HG02571 (cell line): Measurements from ENCODE around the gene SCN2A.
"Not testable (repeated sequence)": the region's sequence is repeated elsewhere in the genome, so short reads cannot be mapped to it uniquely, and the experiment has no call there.

Experiments
- ATAC-seq: cut with Tn5 transposase; IDR thresholded peaks from one replicate; pipeline ENCODE4 v1.9.1; 2021; ENCODE audit warnings: mild to moderate bottlenecking, moderate library complexity; ENCODE audit not compliant: unreplicated experiment

Gene SCN2A

DNA sequence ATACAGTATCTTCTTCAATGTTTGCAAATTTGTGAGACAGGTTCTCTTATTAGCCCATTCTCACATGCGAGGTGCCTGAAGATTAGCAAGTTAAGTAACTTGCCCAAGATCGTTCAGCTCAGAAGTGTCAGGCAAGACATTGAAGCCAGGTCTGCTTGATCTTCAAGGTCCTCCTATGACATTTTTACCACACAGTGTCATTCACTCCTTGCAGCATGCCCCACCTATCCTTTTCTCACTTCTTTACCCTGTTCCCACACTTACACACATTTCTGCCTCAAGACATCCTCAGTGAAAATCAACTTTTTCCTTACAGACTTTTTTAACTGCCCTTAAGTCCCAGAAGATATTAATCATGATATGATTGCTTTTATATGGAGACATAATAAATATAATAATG lies 73.8 kb downstream of the SCN2A start:
- no peak for ATAC-seq

- no peak for ATAC-seq
Observed at GRCh38 chr2:165313509-165313908, 74.3 kb downstream of the SCN2A start.

DNA sequence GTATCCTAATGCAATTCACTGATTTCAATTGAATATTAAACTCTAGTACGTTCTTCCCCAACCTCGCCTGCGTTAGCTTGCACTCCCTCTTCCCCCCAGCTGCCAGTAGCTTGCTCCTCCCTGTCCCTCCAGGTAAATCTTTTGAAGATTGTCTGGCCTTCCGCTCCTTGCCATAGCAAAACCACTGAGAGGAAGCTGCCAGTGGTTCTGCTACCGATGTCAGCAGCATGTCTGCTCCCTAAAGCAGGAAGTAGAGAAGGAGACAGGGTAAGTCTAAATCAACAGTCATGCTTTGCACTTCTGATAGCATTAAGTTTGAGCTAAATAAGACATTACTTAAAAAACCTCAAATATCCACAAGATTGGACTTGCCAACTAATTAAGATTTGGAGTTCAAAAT lies 89.1 kb downstream of the SCN2A start:
- no peak for ATAC-seq

DNA sequence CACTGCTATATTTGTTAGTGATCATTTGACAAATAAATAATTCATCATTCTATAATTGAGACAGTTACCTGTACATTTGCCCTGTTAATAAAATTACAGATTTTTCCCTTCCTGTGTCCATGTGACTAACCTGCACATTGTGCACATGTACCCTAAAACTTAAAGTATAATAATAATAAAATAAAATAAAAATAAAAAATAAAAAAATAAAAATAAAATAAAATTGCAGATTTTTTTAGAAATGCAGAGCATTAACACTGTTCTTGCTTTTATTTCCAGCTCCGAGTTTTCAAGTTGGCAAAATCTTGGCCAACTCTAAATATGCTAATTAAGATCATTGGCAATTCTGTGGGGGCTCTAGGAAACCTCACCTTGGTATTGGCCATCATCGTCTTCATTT lies 105.1 kb downstream of the SCN2A start:
- ATAC-seq, result not testable (repeated sequence)

DNA sequence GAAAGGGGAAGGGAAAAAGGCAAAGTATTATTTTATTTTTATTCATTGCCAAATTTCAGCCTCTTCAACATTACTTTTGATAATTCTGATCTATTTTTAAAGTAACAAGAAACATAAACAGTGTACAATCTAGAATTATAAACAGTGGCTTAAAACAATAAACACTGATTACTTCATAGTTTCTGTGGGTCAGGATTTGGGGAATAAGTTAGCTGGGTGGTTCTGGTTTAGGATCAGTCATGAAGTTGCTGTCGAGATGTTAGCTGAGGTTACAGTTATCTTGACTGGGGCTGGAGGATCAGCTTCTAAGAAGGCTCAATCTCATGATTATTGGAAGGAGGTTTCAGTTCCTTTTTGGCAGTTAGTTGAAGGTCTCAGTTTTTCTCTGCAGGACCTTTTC lies 109.2 kb downstream of the SCN2A start:
- ATAC-seq, result no peak

GRCh38 chr2:165349181-165349580 lies 110.0 kb downstream of the SCN2A start:
- no peak for ATAC-seq

GRCh38 chr2:165357758-165358157 lies 118.5 kb downstream of the SCN2A start:
- peak; percentile 69 for ATAC-seq

- no peak for ATAC-seq
Observed at GRCh38 chr2:165361514-165361913, 122.3 kb downstream of the SCN2A start.

- ATAC-seq, result no peak
Observed at GRCh38 chr2:165369131-165369897, 130.1 kb downstream of the SCN2A start.

GRCh38 chr2:165369898-165370296 lies 130.7 kb downstream of the SCN2A start:
- ATAC-seq, result no peak

DNA sequence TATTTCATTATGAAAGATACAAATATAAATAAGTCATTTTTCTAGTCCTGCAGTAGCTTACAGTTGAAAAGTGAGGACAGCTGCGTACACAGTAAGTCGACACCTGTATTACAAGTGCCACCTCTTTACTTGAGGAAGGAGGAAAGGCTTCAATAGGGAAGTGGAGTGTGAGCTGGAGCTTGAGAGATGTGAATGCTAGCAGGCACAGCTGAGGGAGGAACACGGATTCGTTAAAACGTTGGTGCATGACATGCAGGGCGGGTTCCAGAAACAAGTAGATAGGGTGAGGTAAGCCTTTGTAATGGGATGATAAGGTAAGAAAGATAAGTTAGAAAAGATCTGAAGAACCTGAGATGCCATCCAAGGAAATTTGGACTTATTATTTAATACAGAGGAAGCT lies 132.1 kb downstream of the SCN2A start:
- ATAC-seq, result no peak

DNA sequence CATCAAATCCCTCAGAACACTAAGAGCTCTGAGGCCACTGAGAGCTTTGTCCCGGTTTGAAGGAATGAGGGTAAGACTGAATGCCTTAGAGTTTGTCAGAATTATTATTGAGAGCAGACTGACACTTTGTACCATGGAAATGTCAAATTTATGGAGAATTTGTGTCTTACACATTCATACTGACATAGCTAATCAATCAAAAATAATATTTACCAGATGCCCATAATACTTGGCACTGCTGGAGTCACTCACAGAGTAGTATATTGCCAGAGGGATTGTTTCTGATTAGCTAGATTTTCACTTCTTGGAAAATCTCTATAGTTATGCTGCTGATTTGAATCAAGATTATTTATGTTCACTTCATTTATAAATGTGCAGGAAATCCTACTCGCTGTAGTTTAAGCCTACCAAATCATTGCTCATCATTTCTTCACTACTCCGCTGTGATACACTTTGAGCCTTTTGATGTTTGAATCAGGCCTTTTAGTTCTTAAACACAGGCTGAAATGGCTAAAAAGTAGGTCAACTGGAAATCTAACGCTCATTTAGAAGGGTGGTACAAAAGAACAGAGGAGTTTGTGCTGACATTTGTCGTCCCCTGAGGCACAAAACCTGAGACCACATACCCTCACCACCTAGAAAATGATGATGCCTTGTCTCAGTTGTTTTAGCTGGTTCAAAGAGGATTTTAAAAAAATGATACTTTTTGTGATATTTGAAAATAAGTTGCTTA lies 134.2 kb downstream of the SCN2A start:
- ATAC-seq, result no peak

DNA sequence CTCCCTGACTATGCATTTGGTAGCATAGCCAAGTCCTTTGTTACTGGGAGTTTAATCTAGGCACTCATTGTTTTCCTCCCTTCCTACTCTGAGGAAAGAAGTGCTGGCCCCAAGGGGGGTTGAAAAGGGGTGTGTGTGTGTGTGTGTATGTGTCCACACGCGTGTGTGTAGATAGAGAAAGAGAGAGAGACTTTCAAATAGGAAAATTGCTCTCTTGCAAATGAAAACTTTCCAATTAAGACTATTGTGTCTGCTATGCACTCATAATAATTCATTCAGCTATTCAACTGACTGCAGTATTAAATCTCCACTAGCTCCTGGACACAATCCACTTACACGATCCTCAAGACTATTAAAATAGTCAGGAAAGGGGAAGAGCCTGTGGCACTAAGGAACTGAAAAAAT lies 137.4 kb downstream of the SCN2A start:
- no peak for ATAC-seq

DNA sequence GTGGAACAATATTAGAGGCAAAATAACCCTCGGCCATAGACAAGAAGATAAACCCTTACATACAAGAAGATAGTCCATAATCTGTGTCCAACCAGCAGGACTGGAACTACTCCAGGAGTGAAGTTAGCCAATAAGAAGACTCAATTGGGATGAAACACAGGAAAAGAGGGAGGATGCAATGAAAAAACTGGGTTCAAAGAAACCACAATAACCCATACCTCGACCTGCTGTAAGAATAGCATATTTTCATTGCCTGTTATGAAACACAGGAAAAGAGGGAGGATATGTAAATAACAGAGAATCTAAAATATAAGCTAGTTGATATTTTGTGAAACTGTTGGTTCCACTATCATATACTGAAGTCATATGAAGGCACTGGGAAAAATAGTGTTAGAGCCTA lies 143.1 kb downstream of the SCN2A start:
- ATAC-seq, result no peak

DNA sequence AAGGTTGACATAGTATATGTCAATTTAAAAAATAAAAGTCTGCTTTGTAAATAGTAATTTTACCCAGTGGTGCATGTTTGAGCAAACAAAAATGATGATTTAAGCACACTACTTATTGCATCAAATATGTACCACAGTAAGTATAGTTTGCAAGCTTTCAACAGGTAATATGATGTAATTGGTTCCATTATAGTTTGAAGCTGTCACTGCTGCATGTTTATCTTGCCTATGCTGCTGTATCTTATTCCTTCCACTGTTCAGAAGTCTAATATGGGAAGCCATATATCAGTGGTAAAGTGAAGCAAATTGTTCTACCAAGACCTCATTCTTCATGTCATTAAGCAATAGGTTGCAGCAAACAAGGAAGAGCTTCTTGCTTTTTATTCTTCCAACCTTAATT lies 151.7 kb downstream of the SCN2A start:
- ATAC-seq, result no peak

DNA sequence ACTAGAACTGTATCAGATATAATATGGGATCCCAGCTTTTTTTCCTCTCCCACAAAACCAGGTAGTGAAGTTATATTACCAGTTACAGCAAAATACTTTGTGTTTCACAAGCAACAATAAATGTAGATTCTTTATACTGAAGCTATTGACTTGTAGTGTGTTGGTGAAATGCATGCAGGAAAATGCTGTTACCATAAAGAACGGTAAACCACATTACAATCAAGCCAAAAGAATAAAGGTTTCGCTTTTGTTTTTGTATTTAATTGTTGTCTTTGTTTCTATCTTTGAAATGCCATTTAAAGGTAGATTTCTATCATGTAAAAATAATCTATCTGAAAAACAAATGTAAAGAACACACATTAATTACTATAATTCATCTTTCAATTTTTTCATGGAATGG lies 152.6 kb downstream of the SCN2A start:
- ATAC-seq, result no peak

- ATAC-seq, result not testable (repeated sequence)
Observed at GRCh38 chr2:165398603-165399002, 159.4 kb downstream of the SCN2A start.

GRCh38 chr2:165401285-165401852 lies 162.2 kb downstream of the SCN2A start:
- ATAC-seq, result no peak

- no peak for ATAC-seq
Observed at GRCh38 chr2:165402162-165402561, 162.9 kb downstream of the SCN2A start.

DNA sequence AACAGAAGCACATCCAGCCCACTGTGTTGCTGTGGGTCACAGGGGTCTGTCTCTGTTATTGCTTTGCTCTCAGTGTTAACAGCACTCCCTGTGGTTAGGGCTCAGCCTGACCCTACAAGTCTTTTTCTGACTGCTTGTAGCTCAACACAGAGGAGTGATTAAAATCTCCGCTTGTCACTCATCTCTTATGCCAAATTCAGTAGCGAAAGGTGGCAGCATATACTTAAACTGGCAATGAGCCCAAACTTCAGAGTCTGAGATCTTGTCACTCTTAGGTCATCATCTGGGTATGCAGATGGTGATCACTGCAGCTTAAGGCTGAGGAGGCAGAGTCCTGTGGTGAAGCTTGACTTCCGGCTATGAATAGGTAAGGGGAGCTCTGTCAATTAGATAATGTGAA lies 167.0 kb downstream of the SCN2A start:
- ATAC-seq, result no peak

- ATAC-seq, result no peak
Observed at GRCh38 chr2:165407466-165407865, 168.3 kb downstream of the SCN2A start.

DNA sequence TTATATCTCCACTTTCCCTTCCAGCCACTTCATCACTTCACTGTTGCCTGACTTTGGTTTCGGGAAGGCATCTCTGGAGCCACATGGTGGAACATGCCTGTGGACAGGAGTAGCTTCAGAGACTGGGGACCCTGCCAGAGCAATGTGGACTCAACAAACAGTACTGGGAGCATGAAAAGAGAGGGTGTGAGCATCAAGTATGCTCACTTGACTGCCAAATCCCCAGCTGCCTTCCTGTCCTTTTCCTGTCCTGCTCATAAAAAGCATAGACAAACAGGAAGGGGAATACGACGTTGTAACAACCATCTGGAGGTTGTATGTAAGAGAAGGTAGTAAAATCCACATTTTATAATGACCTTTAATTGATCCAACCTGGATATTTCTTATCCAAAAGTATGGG lies 169.0 kb downstream of the SCN2A start:
- no peak for ATAC-seq
